Caco-2 (cell line): ENCODE data around the gene BARX2. TPM values are rescaled to one million over a fixed set of nuclear protein-coding genes. Genes with fewer than 3 reads are reported as not detected.

Experiments
- BruUV-seq: library from RNA; stranded (reverse); fragments of 400-500 nt; replicated peaks from 2 replicates; lab custom pipeline; 2021; lab: Mats Ljungman, UMichigan
- CTCF ChIA-PET: fragments of 300-600 bp; sonication (Branson Sonifier 250); formaldehyde crosslinking; loops from one replicate; lab custom pipeline; 2022; ENCODE audit warnings: antibody characterized with exemption; lab: Charles Lee
- POLR2A ChIA-PET: fragments of 300-600 bp; sonication (Branson Sonifier 250); formaldehyde crosslinking; loops from one replicate; lab custom pipeline; 2022; ENCODE audit warnings: antibody characterized with exemption; lab: Charles Lee
- DNase-seq, 2 experiments: peaks; one replicate each; pipeline versions ENCODE4 v3.0.0 to v3.0.0-alpha.2; 2020 to 2022
- H3K27me3 ChIP-seq: replicated peaks from 2 replicates; pipeline ENCODE4 v1.6.0; 2011; ENCODE audit warnings: low read length; ENCODE audit not compliant: control insufficient read depth, insufficient read depth
- H3K36me3 ChIP-seq: 2 replicates; pipeline ENCODE4 v1.5.1; 2011; ENCODE audit warnings: low read length; ENCODE audit not compliant: control insufficient read depth, insufficient read depth
- H3K4me1 ChIP-seq: fragments of 250-450 bp; sonication (Bioruptor Pico); 2 replicates; pipeline ENCODE4 v1.5.1; 2020; ENCODE audit warnings: mild to moderate bottlenecking
- H3K4me3 ChIP-seq: 2 replicates; pipeline ENCODE4 v1.5.1; 2011; ENCODE audit warnings: low read depth, mild to moderate bottlenecking, control low read depth, low read length
- H3K9me3 ChIP-seq: fragments of 250-450 bp; sonication (Bioruptor Pico); 2 replicates; pipeline ENCODE4 v1.5.1; 2020; ENCODE audit warnings: mild to moderate bottlenecking, moderate library complexity
- H3K27ac Mint-ChIP-seq: one replicate; pipeline ENCODE4 v1.8.0; 2022; ENCODE audit warnings: mixed read lengths; ENCODE audit not compliant: unreplicated experiment
- H3K27me3 Mint-ChIP-seq: one replicate; pipeline ENCODE4 v1.8.0; 2022; ENCODE audit warnings: mixed read lengths; ENCODE audit not compliant: insufficient read depth, unreplicated experiment
- H3K36me3 Mint-ChIP-seq: one replicate; pipeline ENCODE4 v1.8.0; 2022; ENCODE audit warnings: mild to moderate bottlenecking, mixed read lengths; ENCODE audit not compliant: insufficient read depth, unreplicated experiment
- H3K4me1 Mint-ChIP-seq: one replicate; pipeline ENCODE4 v1.8.0; 2022; ENCODE audit warnings: low read depth, mixed read lengths; ENCODE audit not compliant: unreplicated experiment
- H3K4me3 Mint-ChIP-seq: one replicate; pipeline ENCODE4 v1.8.0; 2022; ENCODE audit warnings: mild to moderate bottlenecking, moderate library complexity, mixed read lengths; ENCODE audit not compliant: unreplicated experiment
- H3K9me3 Mint-ChIP-seq: one replicate; pipeline ENCODE4 v1.8.0; 2022; ENCODE audit warnings: mixed read lengths; ENCODE audit not compliant: unreplicated experiment
- CTCF ChIP-seq, 2 experiments: fragments of 200-600 bp in 1 of 2; IDR thresholded peaks; 1 replicate in 1 of 2; 2 replicates in 1 of 2; pipeline versions ENCODE4 v1.5.1 to v1.8.0; 2011 to 2022; ENCODE audit warnings: antibody characterized with exemption in 1 of 2, control low read depth in 1 of 2, inconsistent platforms in 1 of 2, low read depth in 1 of 2, low read length in 1 of 2, mild to moderate bottlenecking in 1 of 2, moderate library complexity in 1 of 2; ENCODE audit not compliant: insufficient read depth in 1 of 2, severe bottlenecking in 1 of 2, unreplicated experiment in 1 of 2
- intact Hi-C: fragments of 100-400 bp; cut with micrococcal nuclease; formaldehyde crosslinking; loops from one replicate; pipeline ENCODE4 v1.10.0; 2022; ENCODE audit not compliant: unreplicated experiment
- total RNA-seq: library from RNA; stranded (reverse); gene quantifications from 2 replicates; pipeline ENCODE4 v1.2.3, GENCODE V29; 2022

BARX2 gene
- total RNA-seq, 1 experiment from 2014 or later = 0.82 TPM

GRCh38 chr11:129417458-129417857 lies 41.8 kb downstream of the BARX2 start:
- no peaks in the 10 kb centered on the region for H3K9me3 ChIP-seq
- DNase-seq = no peak
- no TSS peak for BruUV-seq
- Mint-ChIP-seq H3K4me3 (no peak overlapping the region), H3K9me3 (peaks cover 17% of the 10 kb centered on the region), H3K4me1 (peaks cover 18% of the 10 kb centered on the region), H3K36me3 (no peaks in the 10 kb centered on the region), H3K27me3 (no peaks in the 10 kb centered on the region), H3K27ac (no peak overlapping the region)
- no peaks in the 10 kb centered on the region for H3K27me3 ChIP-seq
- peaks cover 23% of the 10 kb centered on the region; the same call in 1 of the 2 replicates for H3K4me1 ChIP-seq
- ChIA-PET POLR2A (interaction anchor here (0.6 kb wide), 2 partner anchors 10 to 12 kb away, joined by 3 read pairs; no protein-coding TSS in a partner anchor), CTCF (no interaction called here)
- TF ChIP-seq CTCF (IDR thresholded peaks at IDR 0.05; ENCODE audit: insufficient read depth in 1 of 2, low read depth in 1 of 2, low read length in 1 of 2, severe bottlenecking in 1 of 2, unreplicated experiment in 1 of 2) = no peak
- H3K4me3 ChIP-seq = no peak overlapping the region
- H3K36me3 ChIP-seq = no peaks in the 10 kb centered on the region
- intact Hi-C loops = no loop called here

- Histone ChIP-seq H3K9me3 (no peaks in the 10 kb centered on the region), H3K4me3 (no peak overlapping the region), H3K4me1 (peaks cover 27% of the 10 kb centered on the region), H3K36me3 (no peaks in the 10 kb centered on the region), H3K27me3 (no peaks in the 10 kb centered on the region)
- H3K27me3 Mint-ChIP-seq = no peaks in the 10 kb centered on the region
- H3K27ac Mint-ChIP-seq = no peak overlapping the region
- H3K9me3 Mint-ChIP-seq = peaks cover 17% of the 10 kb centered on the region
- no peak for DNase-seq
- intact Hi-C loops = no loop called here
- CTCF ChIA-PET = interaction anchor here (0.5 kb wide), 1 partner anchor 93 kb away, joined by 3 read pairs; no protein-coding TSS in a partner anchor
- no peaks in the 10 kb centered on the region for H3K36me3 Mint-ChIP-seq
- BruUV-seq = no TSS peak
- no peak overlapping the region for H3K4me3 Mint-ChIP-seq
- POLR2A ChIA-PET = interaction anchor here (0.6 kb wide), 1 partner anchor 9 kb away, joined by 3 read pairs; no protein-coding TSS in a partner anchor
- no peak for TF ChIP-seq CTCF (IDR thresholded peaks at IDR 0.05; ENCODE audit: insufficient read depth in 1 of 2, low read depth in 1 of 2, low read length in 1 of 2, severe bottlenecking in 1 of 2, unreplicated experiment in 1 of 2)
- H3K4me1 Mint-ChIP-seq = peaks cover 15% of the 10 kb centered on the region
Measured at GRCh38 chr11:129418039-129418438, 42.4 kb downstream of the BARX2 start.

GRCh38 chr11:129419386-129419785 lies 43.7 kb downstream of the BARX2 start:
- Mint-ChIP-seq H3K4me1 (peaks cover 25% of the 10 kb centered on the region), H3K9me3 (peaks cover 17% of the 10 kb centered on the region), H3K4me3 (no peak overlapping the region), H3K27me3 (no peaks in the 10 kb centered on the region), H3K36me3 (no peaks in the 10 kb centered on the region), H3K27ac (no peak overlapping the region)
- Histone ChIP-seq H3K4me3 (no peak overlapping the region), H3K4me1 (peaks cover 37% of the 10 kb centered on the region), H3K27me3 (no peaks in the 10 kb centered on the region), H3K36me3 (no peaks in the 10 kb centered on the region), H3K9me3 (no peaks in the 10 kb centered on the region)
- ChIA-PET POLR2A (no interaction called here), CTCF (no interaction called here)
- no TSS peak for BruUV-seq
- intact Hi-C loops = no loop called here
- DNase-seq = no peak
- TF ChIP-seq CTCF (IDR thresholded peaks at IDR 0.05; ENCODE audit: insufficient read depth in 1 of 2, low read depth in 1 of 2, low read length in 1 of 2, severe bottlenecking in 1 of 2, unreplicated experiment in 1 of 2) = no peak
